ENCODE data around the gene SCMH1.

Gene SCMH1

DNA sequence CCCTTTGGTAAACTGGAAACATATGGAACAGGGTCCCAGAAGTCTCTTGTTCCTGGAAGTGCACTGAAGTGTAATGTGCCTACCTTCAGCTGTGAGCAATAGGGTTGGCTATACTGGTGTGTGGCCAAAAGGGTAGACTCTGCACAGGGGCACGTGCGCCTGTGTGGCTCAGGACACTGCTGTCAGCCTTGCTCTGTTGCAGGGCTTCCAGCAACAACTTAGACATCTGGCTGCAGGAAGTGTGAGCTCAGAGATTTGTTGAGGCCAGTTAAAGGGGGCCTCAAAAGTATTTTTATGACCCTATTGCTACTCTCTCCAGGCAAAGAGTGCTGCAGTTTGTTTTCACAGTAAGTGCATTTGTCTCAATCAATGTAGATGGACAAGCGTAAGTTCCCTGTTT is 255.2 kb downstream of the SCMH1 start:
- H3K9ac ChIP-seq (ENCODE audit: low read length): no peak overlapping the region
- H3K36me3 ChIP-seq (ENCODE audit: control insufficient read depth, low read depth, low read length): peaks cover 89% of the 10 kb centered on the region
- H3K4me3 ChIP-seq (ENCODE audit: low read length): no peak overlapping the region
- no peaks in the 10 kb centered on the region for H3K9me3 ChIP-seq (ENCODE audit: control insufficient read depth, low read depth, low read length)
- no peaks in the 10 kb centered on the region for H3K27me3 ChIP-seq (ENCODE audit: control insufficient read depth, insufficient read depth, low read length)
- H3K27ac ChIP-seq (ENCODE audit: low read length): no peak overlapping the region
- H3K4me1 ChIP-seq (ENCODE audit: control insufficient read depth, low read depth, low read length): peaks cover 1% of the 10 kb centered on the region

DNA sequence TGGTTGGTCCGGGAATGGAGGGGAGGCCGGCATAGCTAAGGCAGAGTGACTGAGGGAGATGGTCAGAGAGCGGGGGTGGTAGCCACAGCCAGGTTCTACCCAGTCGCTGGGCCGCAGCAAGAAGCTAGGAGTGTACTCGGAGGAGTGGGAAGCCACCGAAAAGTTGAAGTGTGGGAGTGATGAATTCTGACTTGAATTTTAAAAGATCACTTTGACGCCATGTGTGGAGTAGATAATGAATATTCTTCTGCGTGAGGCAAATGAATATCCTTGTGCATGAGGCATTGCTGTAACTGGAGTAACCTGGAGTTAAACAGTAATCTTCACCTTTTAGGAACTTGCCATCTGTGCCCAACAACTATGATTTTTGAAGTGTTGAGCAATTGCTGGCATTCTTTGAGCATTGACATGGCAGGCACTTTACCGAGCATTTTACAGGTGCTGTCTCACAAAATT is 255.8 kb downstream of the SCMH1 start:
- H3K36me3 ChIP-seq (ENCODE audit: control insufficient read depth, low read depth, low read length): peaks cover 83% of the 10 kb centered on the region
- no peaks in the 10 kb centered on the region for H3K27me3 ChIP-seq (ENCODE audit: control insufficient read depth, insufficient read depth, low read length)
- H3K4me1 ChIP-seq (ENCODE audit: control insufficient read depth, low read depth, low read length): peaks cover 3% of the 10 kb centered on the region
- H3K27ac ChIP-seq (ENCODE audit: low read length): no peak overlapping the region
- H3K9me3 ChIP-seq (ENCODE audit: control insufficient read depth, low read depth, low read length): no peaks in the 10 kb centered on the region
- H3K4me3 ChIP-seq (ENCODE audit: low read length): no peak overlapping the region
- no peak overlapping the region for H3K9ac ChIP-seq (ENCODE audit: low read length)

DNA sequence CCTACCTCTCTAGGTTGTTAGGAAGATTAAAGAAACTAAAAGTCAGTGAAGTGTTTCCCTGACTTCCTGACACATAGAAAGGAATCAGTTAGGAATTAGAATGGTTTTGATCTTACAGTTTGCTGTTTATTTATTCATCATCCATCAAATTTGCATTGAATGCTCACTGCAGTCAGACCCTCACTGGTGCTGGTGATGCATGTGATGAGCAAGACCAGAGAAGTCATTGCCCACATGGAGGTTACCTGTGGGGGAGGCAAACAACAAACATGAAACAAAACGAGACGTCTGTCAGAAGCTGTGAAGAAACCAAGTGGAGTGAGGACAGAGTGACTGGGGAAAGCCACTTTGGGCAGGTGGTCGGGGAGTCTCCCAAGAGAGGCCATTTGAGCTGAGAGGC is 256.2 kb downstream of the SCMH1 start:
- Histone ChIP-seq H3K9ac (ENCODE audit: low read length) (no peak overlapping the region), H3K36me3 (ENCODE audit: control insufficient read depth, low read depth, low read length) (peaks cover 78% of the 10 kb centered on the region), H3K27ac (ENCODE audit: low read length) (no peak overlapping the region), H3K4me3 (ENCODE audit: low read length) (no peak overlapping the region), H3K4me1 (ENCODE audit: control insufficient read depth, low read depth, low read length) (peaks cover 8% of the 10 kb centered on the region), H3K9me3 (ENCODE audit: control insufficient read depth, low read depth, low read length) (no peaks in the 10 kb centered on the region), H3K27me3 (ENCODE audit: control insufficient read depth, insufficient read depth, low read length) (no peaks in the 10 kb centered on the region)

DNA sequence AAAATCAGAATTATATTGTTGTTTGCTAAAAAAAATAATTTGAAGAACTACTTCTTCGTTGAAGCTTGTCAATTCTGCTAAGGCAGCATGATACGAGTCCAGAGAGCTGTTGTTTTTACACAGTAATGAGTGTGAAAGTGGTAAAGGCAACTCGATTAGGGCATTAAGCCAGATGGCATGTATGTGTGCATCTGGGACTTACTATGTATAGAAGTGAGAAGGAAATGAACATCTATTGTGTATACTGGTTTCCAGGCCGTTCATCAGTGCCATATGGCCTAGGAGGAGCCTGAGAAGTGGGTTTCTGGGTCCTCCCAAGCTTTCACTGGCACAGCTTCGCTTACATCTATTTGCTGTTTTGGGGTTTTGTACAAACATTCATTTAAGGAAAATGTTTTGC is 256.9 kb downstream of the SCMH1 start:
- Histone ChIP-seq H3K9ac (ENCODE audit: low read length) (no peak overlapping the region), H3K4me3 (ENCODE audit: low read length) (no peak overlapping the region), H3K27ac (ENCODE audit: low read length) (no peak overlapping the region), H3K4me1 (ENCODE audit: control insufficient read depth, low read depth, low read length) (peaks cover 9% of the 10 kb centered on the region), H3K36me3 (ENCODE audit: control insufficient read depth, low read depth, low read length) (peaks cover 71% of the 10 kb centered on the region), H3K9me3 (ENCODE audit: control insufficient read depth, low read depth, low read length) (no peaks in the 10 kb centered on the region), H3K27me3 (ENCODE audit: control insufficient read depth, insufficient read depth, low read length) (no peaks in the 10 kb centered on the region)

DNA sequence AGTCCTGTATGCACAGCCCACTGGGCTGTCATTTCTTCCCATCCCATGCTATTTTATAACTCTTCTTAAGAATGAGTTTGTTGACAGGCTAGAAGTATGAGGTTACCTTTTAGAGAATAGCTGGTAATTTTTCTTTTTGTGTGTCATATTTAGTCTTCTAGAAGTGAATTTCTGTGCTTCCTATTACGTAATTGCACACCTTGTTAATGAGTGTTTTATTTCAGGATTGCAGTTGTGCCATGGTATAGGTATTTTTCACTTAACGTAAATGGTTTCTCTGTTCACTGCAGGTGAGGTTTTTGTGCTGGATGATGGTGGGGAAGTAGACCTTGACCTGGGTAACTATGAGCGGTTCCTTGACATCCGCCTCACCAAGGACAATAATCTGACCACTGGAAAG is 257.6 kb downstream of the SCMH1 start:
- peaks cover 64% of the 10 kb centered on the region for H3K36me3 ChIP-seq (ENCODE audit: control insufficient read depth, low read depth, low read length)
- no peaks in the 10 kb centered on the region for H3K9me3 ChIP-seq (ENCODE audit: control insufficient read depth, low read depth, low read length)
- no peaks in the 10 kb centered on the region for H3K27me3 ChIP-seq (ENCODE audit: control insufficient read depth, insufficient read depth, low read length)
- H3K4me3 ChIP-seq (ENCODE audit: low read length): no peak overlapping the region
- no peak overlapping the region for H3K9ac ChIP-seq (ENCODE audit: low read length)
- H3K27ac ChIP-seq (ENCODE audit: low read length): no peak overlapping the region
- peaks cover 9% of the 10 kb centered on the region for H3K4me1 ChIP-seq (ENCODE audit: control insufficient read depth, low read depth, low read length)

DNA sequence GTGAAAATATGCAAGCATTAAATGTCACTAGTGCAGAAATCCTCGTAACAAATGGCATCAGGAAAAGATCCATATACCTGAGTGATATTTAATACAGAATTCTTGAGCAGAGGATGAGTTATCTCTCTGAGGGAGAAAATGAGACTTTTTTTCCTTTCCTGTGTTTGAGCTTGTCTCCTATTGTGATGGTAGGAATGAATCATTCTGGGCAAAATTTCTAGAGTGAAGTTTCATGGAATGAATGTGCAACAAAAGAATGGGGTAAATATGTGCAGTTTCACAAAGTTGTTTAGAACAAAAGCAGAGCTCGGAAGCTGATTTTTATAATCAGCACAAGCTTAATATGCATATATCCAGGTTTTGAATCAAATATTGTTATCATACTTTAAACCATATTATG is 258.0 kb downstream of the SCMH1 start:
- Histone ChIP-seq H3K27ac (ENCODE audit: low read length) (no peak overlapping the region), H3K27me3 (ENCODE audit: control insufficient read depth, insufficient read depth, low read length) (no peaks in the 10 kb centered on the region), H3K4me3 (ENCODE audit: low read length) (no peak overlapping the region), H3K9ac (ENCODE audit: low read length) (no peak overlapping the region), H3K36me3 (ENCODE audit: control insufficient read depth, low read depth, low read length) (peaks cover 60% of the 10 kb centered on the region), H3K4me1 (ENCODE audit: control insufficient read depth, low read depth, low read length) (peaks cover 9% of the 10 kb centered on the region), H3K9me3 (ENCODE audit: control insufficient read depth, low read depth, low read length) (no peaks in the 10 kb centered on the region)

DNA sequence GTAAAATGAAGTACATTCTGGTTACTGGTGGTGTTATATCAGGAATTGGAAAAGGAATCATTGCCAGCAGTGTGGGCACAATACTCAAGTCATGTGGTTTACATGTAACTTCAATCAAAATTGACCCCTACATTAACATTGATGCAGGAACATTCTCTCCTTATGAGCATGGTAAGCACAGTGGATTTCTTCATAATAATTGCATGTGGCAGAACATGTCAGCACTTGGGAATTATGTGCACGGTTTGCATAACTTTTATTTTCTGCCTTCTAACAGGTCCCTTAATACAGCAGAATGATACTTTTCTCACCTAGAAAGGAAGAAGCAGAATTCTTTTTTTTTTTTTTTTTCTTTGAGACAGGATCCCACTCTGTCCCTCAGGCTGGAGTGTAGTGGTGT is 258.8 kb downstream of the SCMH1 start:
- H3K4me3 ChIP-seq (ENCODE audit: low read length): no peak overlapping the region
- H3K36me3 ChIP-seq (ENCODE audit: control insufficient read depth, low read depth, low read length): peaks cover 52% of the 10 kb centered on the region
- H3K4me1 ChIP-seq (ENCODE audit: control insufficient read depth, low read depth, low read length): peaks cover 9% of the 10 kb centered on the region
- no peak overlapping the region for H3K27ac ChIP-seq (ENCODE audit: low read length)
- no peaks in the 10 kb centered on the region for H3K27me3 ChIP-seq (ENCODE audit: control insufficient read depth, insufficient read depth, low read length)
- H3K9me3 ChIP-seq (ENCODE audit: control insufficient read depth, low read depth, low read length): no peaks in the 10 kb centered on the region
- H3K9ac ChIP-seq (ENCODE audit: low read length): no peak overlapping the region

DNA sequence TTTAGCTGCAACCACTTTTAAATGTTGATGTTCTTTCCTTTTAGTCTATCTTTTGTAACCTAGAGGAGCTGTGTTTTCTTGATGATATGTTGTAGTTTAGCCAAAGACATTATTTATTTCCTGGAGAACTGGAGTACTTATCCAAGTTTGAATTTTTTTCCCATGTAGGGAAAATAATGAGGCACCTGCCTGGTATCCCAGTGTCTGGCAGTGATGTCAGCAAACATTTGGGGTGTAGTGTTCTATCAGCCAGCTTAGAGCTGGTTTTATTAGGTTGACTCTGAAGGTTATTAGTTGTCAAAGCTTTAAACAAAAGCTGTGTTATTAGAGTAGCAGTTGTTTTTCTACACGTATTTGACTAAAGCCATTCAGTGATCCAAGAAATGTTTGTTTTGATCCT is 259.4 kb downstream of the SCMH1 start:
- Histone ChIP-seq H3K4me3 (ENCODE audit: low read length) (no peak overlapping the region), H3K27ac (ENCODE audit: low read length) (no peak overlapping the region), H3K27me3 (ENCODE audit: control insufficient read depth, insufficient read depth, low read length) (no peaks in the 10 kb centered on the region), H3K9me3 (ENCODE audit: control insufficient read depth, low read depth, low read length) (no peaks in the 10 kb centered on the region), H3K36me3 (ENCODE audit: control insufficient read depth, low read depth, low read length) (peaks cover 46% of the 10 kb centered on the region), H3K9ac (ENCODE audit: low read length) (no peak overlapping the region), H3K4me1 (ENCODE audit: control insufficient read depth, low read depth, low read length) (peaks cover 9% of the 10 kb centered on the region)

DNA sequence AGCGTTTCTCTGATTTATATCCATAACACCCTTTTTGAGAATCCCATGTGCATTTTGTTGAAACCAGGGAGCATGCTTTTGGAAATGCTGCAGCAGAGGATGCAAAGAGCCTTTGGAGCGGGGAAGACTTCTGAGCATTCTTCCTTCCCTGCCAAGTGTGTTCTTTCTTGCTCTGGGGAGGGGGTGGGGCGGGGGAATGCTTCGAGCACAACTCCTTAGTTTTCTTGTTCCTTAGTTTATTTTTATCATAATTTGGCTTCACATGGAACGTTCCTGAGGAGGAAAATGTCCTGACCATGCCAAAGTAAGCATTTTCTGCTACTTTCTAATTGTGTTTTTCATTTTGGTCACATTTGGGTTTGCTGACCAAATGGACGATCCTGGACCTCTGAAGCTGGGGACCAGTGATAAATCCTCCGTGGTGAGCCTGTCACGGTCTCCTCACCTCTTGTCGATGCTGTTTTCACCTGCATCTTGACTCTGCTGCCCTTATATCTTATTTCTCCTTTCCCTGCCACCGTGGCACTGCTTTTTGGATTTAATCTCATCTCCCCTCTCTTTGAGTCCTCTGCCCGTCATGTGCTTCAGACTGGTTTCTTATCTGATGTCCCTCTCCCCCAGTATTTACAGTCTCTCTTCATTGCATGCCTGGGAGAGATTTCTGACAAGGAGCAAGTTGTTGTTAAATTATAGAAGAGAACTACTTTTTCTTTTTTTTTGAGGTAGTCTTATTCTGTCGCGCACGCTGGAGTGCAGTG is 260.2 kb downstream of the SCMH1 start:
- Histone ChIP-seq H3K4me1 (ENCODE audit: control insufficient read depth, low read depth, low read length) (peaks cover 9% of the 10 kb centered on the region), H3K9me3 (ENCODE audit: control insufficient read depth, low read depth, low read length) (no peaks in the 10 kb centered on the region), H3K36me3 (ENCODE audit: control insufficient read depth, low read depth, low read length) (peaks cover 38% of the 10 kb centered on the region), H3K27me3 (ENCODE audit: control insufficient read depth, insufficient read depth, low read length) (no peaks in the 10 kb centered on the region), H3K9ac (ENCODE audit: low read length) (no peak overlapping the region), H3K4me3 (ENCODE audit: low read length) (peak overlapping the region; percentile 75), H3K27ac (ENCODE audit: low read length) (no peak overlapping the region)

DNA sequence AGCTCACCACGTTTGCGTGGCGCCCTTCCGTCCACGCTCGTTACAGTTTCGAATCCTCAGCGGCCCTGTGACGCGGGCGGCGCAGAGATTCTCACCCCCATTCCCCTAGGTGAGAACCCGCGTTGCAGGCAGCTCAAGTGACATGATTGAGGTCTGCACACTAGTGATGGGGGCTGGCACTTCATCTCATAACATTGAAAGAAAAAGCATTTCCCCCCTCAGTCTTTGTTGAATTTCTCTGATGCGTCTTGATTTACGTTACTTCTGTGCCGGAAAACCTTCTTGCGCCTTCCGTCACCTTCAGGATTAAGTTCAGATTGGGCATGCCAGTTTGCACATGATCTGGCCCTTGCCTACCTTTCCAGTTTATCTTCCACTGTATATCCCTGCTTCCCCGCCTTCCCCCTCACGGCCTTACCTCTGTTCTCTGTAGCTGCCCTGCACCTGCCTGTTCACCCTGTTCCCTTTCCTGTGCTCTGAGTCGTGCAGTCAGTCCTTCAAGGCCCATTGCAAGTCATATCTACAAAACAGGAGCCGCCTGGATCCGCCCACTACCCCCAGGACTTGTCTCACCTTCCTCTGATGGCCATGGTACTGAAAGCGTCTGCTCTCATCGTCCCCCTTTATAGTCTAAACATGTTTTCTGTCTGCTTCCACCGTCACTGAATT is 261.5 kb downstream of the SCMH1 start:
- peaks cover 25% of the 10 kb centered on the region for H3K36me3 ChIP-seq (ENCODE audit: control insufficient read depth, low read depth, low read length)

DNA sequence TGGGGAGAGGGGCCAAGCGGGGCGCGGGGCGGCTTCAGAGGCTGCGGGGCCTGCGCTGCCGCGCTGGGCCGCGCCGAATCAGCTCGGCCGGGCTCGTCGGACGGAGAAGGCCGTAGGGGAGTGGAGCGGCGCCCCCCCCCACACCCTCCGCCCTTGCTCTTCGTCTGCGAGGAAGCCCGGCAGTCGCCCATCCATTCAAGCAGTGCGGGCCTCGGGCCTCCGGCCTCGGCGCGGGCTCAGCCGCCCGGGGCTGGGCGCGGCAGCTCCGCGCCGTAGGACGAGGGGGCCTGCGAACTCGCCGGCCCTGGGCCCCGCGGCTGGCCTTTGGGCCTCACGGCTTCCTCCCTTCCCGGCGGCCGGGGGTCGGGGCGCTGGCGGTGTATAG is 262.0 kb downstream of the SCMH1 start:
- Histone ChIP-seq H3K27ac (ENCODE audit: low read length) (no peak overlapping the region), H3K4me3 (ENCODE audit: low read length) (peak overlapping the region; percentile 75), H3K9me3 (ENCODE audit: control insufficient read depth, low read depth, low read length) (no peaks in the 10 kb centered on the region), H3K9ac (ENCODE audit: low read length) (peak overlapping the region; percentile 92), H3K27me3 (ENCODE audit: control insufficient read depth, insufficient read depth, low read length) (no peaks in the 10 kb centered on the region), H3K4me1 (ENCODE audit: control insufficient read depth, low read depth, low read length) (peaks cover 9% of the 10 kb centered on the region), H3K36me3 (ENCODE audit: control insufficient read depth, low read depth, low read length) (peaks cover 20% of the 10 kb centered on the region)

More for the DNA sequence above, 261.5 kb downstream of the SCMH1 start:
- no peaks in the 10 kb centered on the region for H3K9me3 ChIP-seq (ENCODE audit: control insufficient read depth, low read depth, low read length)
- peak overlapping the region; percentile 75 for H3K4me3 ChIP-seq (ENCODE audit: low read length)
- H3K4me1 ChIP-seq (ENCODE audit: control insufficient read depth, low read depth, low read length): peaks cover 9% of the 10 kb centered on the region
- no peaks in the 10 kb centered on the region for H3K27me3 ChIP-seq (ENCODE audit: control insufficient read depth, insufficient read depth, low read length)
- H3K27ac ChIP-seq (ENCODE audit: low read length): no peak overlapping the region
- peak overlapping the region; percentile 92 for H3K9ac ChIP-seq (ENCODE audit: low read length)

All from iPS-18a (cell line).